ENCODE data around the gene RFNG.
A peak's percentile ranks its signal among the peaks of the same experiment; 100 is the strongest.

The RFNG gene

GRCh38 chr17:82058230-82058854, 6.7 kb upstream of the RFNG start:
- DNase-seq = peak; percentile 4

- peak; percentile 7 for DNase-seq
These were observed 5.4 kb upstream of the RFNG start for GRCh38 chr17:82056729-82057621.

- peak; percentile 4 for DNase-seq
These were observed 4.5 kb upstream of the RFNG start for GRCh38 chr17:82055965-82056728.

GRCh38 chr17:82055023-82055964, 3.7 kb upstream of the RFNG start:
- peak; percentile 4 for DNase-seq

GRCh38 chr17:82054351-82055022, 2.9 kb upstream of the RFNG start:
- peak; percentile 8 for DNase-seq

GRCh38 chr17:82053556-82054263, 2.1 kb upstream of the RFNG start:
- no peak for DNase-seq

- no peak for DNase-seq
These were observed 1.5 kb upstream of the RFNG start for GRCh38 chr17:82053130-82053529.

- peak; percentile 2 for DNase-seq
These were observed 1.0 kb upstream of the RFNG start for GRCh38 chr17:82052638-82053059.

GRCh38 chr17:82050761-82051641, 610 bp downstream of the RFNG start:
- DNase-seq = no peak

GRCh38 chr17:82050152-82050760, 1.4 kb downstream of the RFNG start:
- DNase-seq = no peak

- DNase-seq = peak; percentile 2
These were observed 2.1 kb downstream of the RFNG start for GRCh38 chr17:82049521-82049971.

GRCh38 chr17:82049106-82049505, 2.5 kb downstream of the RFNG start:
- DNase-seq = no peak

GRCh38 chr17:82048571-82048971, 3.0 kb downstream of the RFNG start:
- no peak for DNase-seq

GRCh38 chr17:82047914-82048570, 3.6 kb downstream of the RFNG start:
- no peak for DNase-seq

- no peak for DNase-seq
These were observed 4.2 kb downstream of the RFNG start for GRCh38 chr17:82047379-82047778.

- DNase-seq = no peak
These were observed 4.7 kb downstream of the RFNG start for GRCh38 chr17:82046903-82047302.

GRCh38 chr17:82045936-82046484, 5.6 kb downstream of the RFNG start:
- DNase-seq = no peak

- no peak for DNase-seq
These were observed 8.1 kb downstream of the RFNG start for GRCh38 chr17:82043507-82043906.

GRCh38 chr17:82042649-82043048, 9.0 kb downstream of the RFNG start:
- DNase-seq = no peak

Data from stimulated activated CD4-positive, alpha-beta T cell treated with anti-CD3 and anti-CD28 coated beads, Interleukin-15, amount 100 ng/mL, for 24 hours (primary cell).